GM10266 (cell line): Measurements from ENCODE around the gene NTN4.
"Not testable (repeated sequence)": the region's sequence is repeated elsewhere in the genome, so short reads cannot be mapped to it uniquely, and the experiment has no call there.

Experiments used
- DNase-seq: peaks from one replicate; pipeline ENCODE4 v3.0.0; 2012; ENCODE audit errors: extremely low spot score
- CTCF ChIP-seq: IDR thresholded peaks from 2 replicates; pipeline ENCODE4 v1.5.1; 2012; ENCODE audit warnings: mild to moderate bottlenecking, low read depth; ENCODE audit not compliant: control insufficient read depth, insufficient read depth; ENCODE audit errors: missing control alignments

The NTN4 gene

GRCh38 chr12:95622879-95623278, 167.7 kb downstream of the NTN4 start:
- DNase-seq, result no peak
- TF ChIP-seq CTCF, result no peak

- DNase-seq, result no peak
- no peak for TF ChIP-seq CTCF
Measured at GRCh38 chr12:95621725-95622124, 168.8 kb downstream of the NTN4 start.

- no peak for TF ChIP-seq CTCF
- no peak for DNase-seq
Measured at GRCh38 chr12:95620171-95620570, 170.4 kb downstream of the NTN4 start.

- not testable (repeated sequence) for DNase-seq
Measured at GRCh38 chr12:95616470-95616869, 174.1 kb downstream of the NTN4 start.

- no peak for DNase-seq
- no peak for TF ChIP-seq CTCF
Measured at GRCh38 chr12:95615749-95616148, 174.8 kb downstream of the NTN4 start.

- no peak for DNase-seq
- no peak for TF ChIP-seq CTCF
Measured at GRCh38 chr12:95614390-95614982, 176.1 kb downstream of the NTN4 start.

- TF ChIP-seq CTCF, result no peak
- DNase-seq, result no peak
Measured at GRCh38 chr12:95613021-95613420, 177.5 kb downstream of the NTN4 start.
